IMR-90 (cell line): Measurements from ENCODE around the gene ETFDH. TPM values are rescaled to one million over a fixed set of nuclear protein-coding genes. Genes with fewer than 3 reads are reported as not detected.

Experiments used
- ATAC-seq: fragments of 200-7000 bp; cut with Tn5 transposase; 2 replicates; pipeline ENCODE4 v1.9.1; 2020; ENCODE audit warnings: low read depth, mild to moderate bottlenecking, moderate library complexity
- BruUV-seq: library from RNA; stranded (reverse); fragments of 400-500 nt; replicated peaks from 2 replicates; lab custom pipeline; 2021; lab: Mats Ljungman, UMichigan
- CTCF ChIA-PET: fragments of 300-600 bp; formaldehyde crosslinking; extraction: SDS; loops from one replicate; lab custom pipeline; 2021; ENCODE audit warnings: antibody characterized with exemption; lab: Yijun Ruan, JAX
- POLR2A ChIA-PET: fragments of 300-600 bp; sonication (Branson Sonifier 250); formaldehyde crosslinking; loops from one replicate; lab custom pipeline; 2022; ENCODE audit warnings: antibody characterized with exemption; ENCODE audit not compliant: unreplicated experiment; lab: Charles Lee
- DNase-seq: peaks from one replicate; pipeline ENCODE4 v3.0.0; 2013
- H2AFZ ChIP-seq: replicated peaks from 2 replicates; pipeline ENCODE3; 2013; ENCODE audit warnings: low read length, mild to moderate bottlenecking; ENCODE audit not compliant: poor library complexity
- H2AK5ac ChIP-seq: 2 replicates; pipeline ENCODE4 v1.6.1; 2013; ENCODE audit warnings: low read depth, low read length, inconsistent platforms
- H2AK9ac ChIP-seq: replicated peaks from 2 replicates; pipeline ENCODE3; 2013; ENCODE audit warnings: mild to moderate bottlenecking, low read depth, low read length, moderate library complexity; ENCODE audit not compliant: poor library complexity
- H2BK120ac ChIP-seq: 2 replicates; pipeline ENCODE4 v1.6.1; 2013; ENCODE audit warnings: low read depth, low read length, inconsistent platforms
- H2BK15ac ChIP-seq: 3 replicates; pipeline ENCODE4 v1.6.1; 2013; ENCODE audit warnings: low read depth, low read length, inconsistent platforms
- H2BK20ac ChIP-seq: 2 replicates; pipeline ENCODE4 v1.6.1; 2013; ENCODE audit warnings: low read depth, mild to moderate bottlenecking, inconsistent platforms, low read length, moderate library complexity
- H2BK5ac ChIP-seq: 2 replicates; pipeline ENCODE4 v1.6.1; 2013; ENCODE audit warnings: mild to moderate bottlenecking, low read depth, low read length, inconsistent platforms; ENCODE audit not compliant: poor library complexity, severe bottlenecking
- H3K14ac ChIP-seq: replicated peaks from 2 replicates; pipeline ENCODE4 v1.6.1; 2013; ENCODE audit warnings: low read depth, low read length, inconsistent platforms
- H3K18ac ChIP-seq: 2 replicates; pipeline ENCODE4 v1.6.1; 2013; ENCODE audit warnings: low read depth, low read length, control low read depth
- H3K23ac ChIP-seq: 2 replicates; pipeline ENCODE4 v1.6.1; 2013; ENCODE audit warnings: low read depth, low read length, inconsistent platforms
- H3K27ac ChIP-seq: 2 replicates; pipeline ENCODE4 v1.5.1; 2013; ENCODE audit warnings: mild to moderate bottlenecking, control low read depth, low read length; ENCODE audit not compliant: insufficient read depth
- H3K27me3 ChIP-seq: 2 replicates; pipeline ENCODE4 v1.6.1; 2013; ENCODE audit warnings: low read length; ENCODE audit not compliant: control insufficient read depth, insufficient read depth
- H3K36me3 ChIP-seq: 2 replicates; pipeline ENCODE4 v1.6.1; 2013; ENCODE audit warnings: low read length, mixed read lengths; ENCODE audit not compliant: control insufficient read depth, insufficient read depth
- H3K4ac ChIP-seq: 2 replicates; pipeline ENCODE4 v1.6.1; 2013; ENCODE audit warnings: low read depth, low read length, inconsistent platforms
- H3K4me1 ChIP-seq: 2 replicates; pipeline ENCODE4 v1.6.1; 2013; ENCODE audit warnings: low read length, mixed read lengths; ENCODE audit not compliant: control insufficient read depth, insufficient read depth
- H3K4me2 ChIP-seq: 2 replicates; pipeline ENCODE4 v1.6.1; 2013; ENCODE audit warnings: low read depth, mild to moderate bottlenecking, control low read depth, low read length, moderate library complexity
- H3K4me3 ChIP-seq: 2 replicates; pipeline ENCODE4 v1.5.1; 2013; ENCODE audit warnings: low read depth, mild to moderate bottlenecking, control low read depth, low read length, moderate library complexity; ENCODE audit not compliant: insufficient read depth
- H3K56ac ChIP-seq: 2 replicates; pipeline ENCODE4 v1.6.1; 2013; ENCODE audit warnings: low read length, inconsistent platforms; ENCODE audit not compliant: insufficient read depth; ENCODE audit errors: extremely low read depth
- H3K79me1 ChIP-seq, 2 experiments: 2 replicates each; pipeline ENCODE4 v1.6.1; 2013; ENCODE audit warnings: low read length in 2 of 2, inconsistent platforms in 1 of 2, low read depth in 1 of 2
- H3K9ac ChIP-seq: 2 replicates; pipeline ENCODE4 v1.6.1; 2013; ENCODE audit warnings: low read depth, low read length, control low read depth
- H3K9me1 ChIP-seq: 2 replicates; pipeline ENCODE4 v1.6.1; 2013; ENCODE audit warnings: low read length, inconsistent platforms; ENCODE audit not compliant: insufficient read depth
- H3K9me3 ChIP-seq: 2 replicates; pipeline ENCODE4 v1.6.1; 2013; ENCODE audit warnings: low read length; ENCODE audit not compliant: control insufficient read depth, insufficient read depth
- H4K20me1 ChIP-seq: 2 replicates; pipeline ENCODE4 v1.6.1; 2013; ENCODE audit warnings: low read length, inconsistent platforms; ENCODE audit not compliant: insufficient read depth
- H4K5ac ChIP-seq: 2 replicates; pipeline ENCODE4 v1.6.1; 2013; ENCODE audit warnings: mild to moderate bottlenecking, low read depth, low read length, control low read depth
- H4K8ac ChIP-seq, 2 experiments: 2 replicates each; pipeline ENCODE4 v1.6.1; 2013; ENCODE audit warnings: low read depth in 2 of 2, low read length in 2 of 2, control low read depth in 1 of 2, inconsistent platforms in 1 of 2
- H4K91ac ChIP-seq: 2 replicates; pipeline ENCODE4 v1.6.1; 2013; ENCODE audit warnings: low read depth, low read length, inconsistent platforms; ENCODE audit not compliant: insufficient read depth
- CEBPB ChIP-seq: IDR thresholded peaks from 2 replicates; pipeline ENCODE4 v1.6.1; 2012; ENCODE audit warnings: low read depth, low read length, improper control_type of control experiment
- RFX5 ChIP-seq: IDR thresholded peaks from 2 replicates; pipeline ENCODE4 v1.8.0; 2012; ENCODE audit warnings: low read depth, mild to moderate bottlenecking, low read length, moderate library complexity
- WGBS, 2 experiments: methylation state at CpG; one replicate each; pipeline versions ENCODE4 v1.1.5 to v1.1.7; 2013; ENCODE audit warnings: missing lambda C conversion rate in 2 of 2; ENCODE audit not compliant: insufficient read length in 1 of 2; ENCODE audit errors: extremely low coverage in 2 of 2; 5-methylcytosine and 5-hydroxymethylcytosine counted together
- dilution Hi-C: fragments of 300-500 bp; cut with HindIII; formaldehyde crosslinking; loops from one replicate; pipeline ENCODE4 v1.14.3; 2018; ENCODE audit warnings: low sequenced_read_pairs; ENCODE audit not compliant: unreplicated experiment
- in situ Hi-C: fragments of 300-500 bp; cut with MboI; formaldehyde crosslinking; loops from 3 replicates; pipeline ENCODE4 v1.14.3; 2019; ENCODE audit warnings: low sequenced_read_pairs, inconsistent platforms, mixed read lengths
- intact Hi-C: fragments of 100-400 bp; cut with micrococcal nuclease; formaldehyde crosslinking; loops from 2 replicates; pipeline ENCODE4 v1.10.0; 2022
- polyA plus RNA-seq, 3 experiments: library from polyadenylated mRNA; depleted of rRNA; stranded (reverse); fragments of >200 nt; gene quantifications; 2 replicates each; pipeline ENCODE4 v1.2.3, GENCODE V29; 2012; ENCODE audit warnings: low replicate concordance in 1 of 3
- total RNA-seq: library from RNA; depleted of rRNA; stranded (reverse); fragments of >200 nt; gene quantifications from 2 replicates; pipeline ENCODE4 v1.2.3, GENCODE V29; 2012

ETFDH gene
- total and polyA plus RNA-seq, 2 of the 4 experiments (the other 2 are of a cell fraction): 14.0 to 19.1 TPM

- no peak overlapping the region for H3K9ac ChIP-seq
- TF ChIP-seq RFX5: no peak
- peak; percentile 90 for TF ChIP-seq CEBPB
- H3K36me3 ChIP-seq: no peaks in the 10 kb centered on the region
- peaks cover 8% of the 10 kb centered on the region; the same call in 1 of the 2 replicates for H3K9me1 ChIP-seq
- dilution Hi-C loops: no loop called here
- no peak overlapping the region for H2AK5ac ChIP-seq
- BruUV-seq: no TSS peak
- no peak overlapping the region for H2AK9ac ChIP-seq
- no peak overlapping the region for H3K14ac ChIP-seq
- no peaks in the 10 kb centered on the region for H3K9me3 ChIP-seq
- H3K4me3 ChIP-seq: no peak overlapping the region
- H3K79me1 ChIP-seq: no peaks in the 10 kb centered on the region
- DNase-seq (peak; percentile 54), ATAC-seq (no peak)
- H2BK120ac ChIP-seq: no peak overlapping the region
- H4K5ac ChIP-seq: no peak overlapping the region
- H3K56ac ChIP-seq: no peak overlapping the region
- H3K4me2 ChIP-seq: no peak overlapping the region
- H3K23ac ChIP-seq: no peak overlapping the region
- ChIA-PET CTCF (no interaction called here), POLR2A (no interaction called here)
- H3K18ac ChIP-seq: no peak overlapping the region
- no peak overlapping the region for H2BK5ac ChIP-seq
- intact Hi-C loops: no loop called here
- no peak overlapping the region for H4K8ac ChIP-seq
- in situ Hi-C loops: no loop called here
- no peak overlapping the region for H4K91ac ChIP-seq
- peak overlapping the region; percentile 20; the same call in 1 of the 2 replicates for H2BK20ac ChIP-seq
- H2AFZ ChIP-seq: no peak overlapping the region
- peaks cover 7% of the 10 kb centered on the region; the same call in 1 of the 2 replicates for H3K4me1 ChIP-seq
- H3K4ac ChIP-seq: no peak overlapping the region
- H3K27me3 ChIP-seq: no peaks in the 10 kb centered on the region
- WGBS, 2 experiments: no CpG with 5 or more reads among the region's 4 CpGs
- H2BK15ac ChIP-seq: no peak overlapping the region
- H4K20me1 ChIP-seq: no peaks in the 10 kb centered on the region
- H3K27ac ChIP-seq: no peak overlapping the region
Measured at GRCh38 chr4:158758142-158758541, 86.0 kb downstream of the ETFDH start.
